SU-DHL-6 (cell line): ENCODE measurements around the gene FAM114A1.

Experiments used
- H2AFZ ChIP-seq: fragments of 200-600 bp; sonication (generic); 2 replicates; pipeline ENCODE4 v1.6.1; 2014; ENCODE audit warnings: low read depth, mild to moderate bottlenecking, moderate library complexity, mixed read lengths, antibody characterized with exemption, low read length; ENCODE audit not compliant: severe bottlenecking
- H3F3A ChIP-seq: fragments of 200-600 bp; shearing (Covaris generic); 2 replicates; pipeline ENCODE4 v1.6.0; 2016; ENCODE audit warnings: antibody characterized with exemption, mild to moderate bottlenecking; ENCODE audit not compliant: insufficient read depth
- H3K27ac ChIP-seq: fragments of 200-600 bp; sonication (generic); 2 replicates; pipeline ENCODE4 v1.5.1; 2016; ENCODE audit warnings: low read depth, mild to moderate bottlenecking, low read length, moderate library complexity, mixed read lengths
- H3K27me3 ChIP-seq: fragments of 200-600 bp; sonication (generic), shearing (Covaris generic); 2 replicates; pipeline ENCODE4 v1.6.0; 2014; ENCODE audit warnings: mild to moderate bottlenecking, low read length
- H3K36me3 ChIP-seq: fragments of 200-600 bp; sonication (generic); 2 replicates; pipeline ENCODE4 v1.6.1; 2014; ENCODE audit warnings: mild to moderate bottlenecking, low read length, mixed read lengths
- H3K4me2 ChIP-seq: fragments of 300-600, 200-600 bp; shearing (Covaris generic), sonication (generic); 2 replicates; pipeline ENCODE4 v1.6.0; 2014; ENCODE audit warnings: low read length, low read depth, mild to moderate bottlenecking; ENCODE audit not compliant: poor library complexity, severe bottlenecking
- H3K4me3 ChIP-seq: fragments of 200-600 bp; sonication (generic); 2 replicates; pipeline ENCODE4 v1.5.1; 2014; ENCODE audit warnings: antibody characterized with exemption, low read length, mild to moderate bottlenecking, mixed read lengths; ENCODE audit not compliant: insufficient read depth, poor library complexity, severe bottlenecking
- H3K79me2 ChIP-seq: fragments of 200-600 bp; sonication (generic); 2 replicates; pipeline ENCODE4 v1.6.1; 2014; ENCODE audit warnings: mild to moderate bottlenecking, low read length, moderate library complexity; ENCODE audit not compliant: insufficient read depth
- H3K9ac ChIP-seq: fragments of 200-600 bp; sonication (generic); 2 replicates; pipeline ENCODE4 v1.7.0; 2014; ENCODE audit warnings: mild to moderate bottlenecking, low read length
- H3K9me2 ChIP-seq: fragments of 200-600 bp; sonication (generic); replicated peaks from 2 replicates; pipeline ENCODE4 v1.6.1; 2014; ENCODE audit warnings: low read length; ENCODE audit not compliant: insufficient read depth
- H3K9me3 ChIP-seq: fragments of 200-600 bp; sonication (generic); 2 replicates; pipeline ENCODE4 v1.6.1; 2014; ENCODE audit warnings: low read length, mixed read lengths; ENCODE audit not compliant: insufficient read depth
- H4K20me1 ChIP-seq: fragments of 200-600 bp; sonication (generic); 2 replicates; pipeline ENCODE4 v1.6.1; 2014; ENCODE audit warnings: low read depth, mild to moderate bottlenecking, antibody characterized with exemption, low read length, moderate library complexity, mixed read lengths
- CTCF ChIP-seq: fragments of 200-600 bp; sonication (generic); IDR thresholded peaks from one replicate; pipeline ENCODE4 v1.5.1; 2017; ENCODE audit warnings: antibody characterized with exemption, mild to moderate bottlenecking, low read length, moderate library complexity; ENCODE audit not compliant: insufficient read depth, poor library complexity, severe bottlenecking
- EZH2phosphoT487 ChIP-seq: fragments of 200-600 bp; sonication (generic), shearing (Covaris generic); conservative IDR thresholded peaks from 2 replicates; pipeline ENCODE4 v1.6.1; 2018; ENCODE audit warnings: mild to moderate bottlenecking, antibody characterized with exemption, low read length, moderate library complexity, mixed read lengths

The FAM114A1 gene

DNA sequence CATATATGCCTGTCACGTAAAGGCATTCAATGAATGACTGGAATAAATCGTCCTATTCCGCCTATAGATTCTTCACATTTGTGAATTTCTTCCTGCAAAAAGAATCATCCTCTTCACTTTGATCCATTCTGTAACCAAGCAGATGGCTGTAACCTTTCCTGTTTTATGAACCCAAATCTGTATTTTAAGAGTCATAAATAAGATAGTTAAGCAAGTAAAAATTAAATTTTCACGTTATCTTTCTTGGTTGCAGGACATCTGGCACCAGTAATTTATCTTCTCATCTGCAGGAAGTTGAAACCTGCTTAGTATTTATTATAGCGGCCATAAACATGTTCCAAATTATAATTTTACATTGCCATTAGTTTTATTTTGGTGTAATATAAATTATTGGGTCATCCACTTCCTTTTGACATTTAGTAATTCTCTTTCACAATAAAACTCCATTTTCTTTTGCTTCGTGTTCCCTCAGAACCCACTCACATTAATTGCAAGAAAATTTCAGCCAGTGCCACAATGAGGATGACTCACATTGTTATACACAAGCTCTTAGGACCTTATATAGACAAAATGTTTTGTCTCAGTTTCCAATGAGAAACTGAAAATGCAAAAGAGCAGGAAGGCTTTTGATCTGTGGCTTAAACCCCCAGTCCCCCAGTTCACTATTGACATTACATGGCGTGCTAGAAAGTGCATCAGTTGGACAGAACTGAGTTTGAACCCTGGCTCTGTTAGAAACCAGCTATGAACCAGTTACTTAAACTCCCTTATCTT lies 113.5 kb downstream of the FAM114A1 start:
- Histone ChIP-seq H3K9me2 (no peaks in the 10 kb centered on the region), H3K27me3 (no peaks in the 10 kb centered on the region), H2AFZ (no peak overlapping the region), H4K20me1 (no peaks in the 10 kb centered on the region), H3F3A (no peaks in the 10 kb centered on the region), H3K79me2 (no peaks in the 10 kb centered on the region), H3K27ac (no peak overlapping the region), H3K4me3 (no peak overlapping the region), H3K9ac (no peak overlapping the region), H3K4me2 (no peak overlapping the region), H3K36me3 (peaks cover 43% of the 10 kb centered on the region), H3K9me3 (no peaks in the 10 kb centered on the region)
- TF ChIP-seq EZH2phosphoT487 (no peak), CTCF (no peak)

DNA sequence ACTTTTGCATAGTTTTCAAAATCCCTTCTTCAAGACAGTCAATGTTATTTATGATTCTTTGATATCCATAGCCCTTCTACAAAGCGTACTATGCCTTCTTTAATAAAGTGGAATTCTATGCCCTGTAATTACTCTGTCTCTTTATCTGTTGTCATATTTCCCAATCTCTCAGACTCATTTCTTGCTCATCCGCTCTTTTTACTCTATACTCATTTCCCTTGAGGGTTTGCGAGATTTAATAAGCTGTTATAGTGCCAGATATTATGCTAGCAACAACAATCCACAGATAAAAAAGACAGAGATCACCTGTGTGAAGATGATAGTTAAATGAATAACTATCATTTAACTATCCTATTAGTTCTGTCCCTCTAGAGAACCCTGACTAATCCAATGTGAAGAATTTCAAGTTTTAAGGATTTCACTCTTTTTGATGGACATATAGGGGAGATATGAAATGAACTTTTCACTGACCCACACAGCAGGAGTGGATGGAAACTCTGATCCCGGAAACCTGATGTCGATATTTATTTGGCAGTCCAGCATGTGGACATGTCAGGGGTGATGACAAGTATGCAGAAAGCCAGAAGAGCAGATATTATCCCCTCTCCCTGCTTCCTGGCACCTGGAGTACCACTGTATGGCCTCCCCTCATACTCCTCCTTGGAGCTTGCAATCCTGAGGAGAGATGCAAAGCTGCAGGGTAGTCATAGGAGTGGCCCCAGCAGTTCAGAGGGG lies 114.9 kb downstream of the FAM114A1 start:
- Histone ChIP-seq H2AFZ (no peak overlapping the region), H3K9me3 (no peaks in the 10 kb centered on the region), H3K79me2 (no peaks in the 10 kb centered on the region), H3K4me3 (no peak overlapping the region), H3K36me3 (peaks cover 47% of the 10 kb centered on the region), H4K20me1 (no peaks in the 10 kb centered on the region), H3K27ac (no peak overlapping the region), H3K9me2 (no peaks in the 10 kb centered on the region), H3K27me3 (no peaks in the 10 kb centered on the region), H3F3A (no peaks in the 10 kb centered on the region; the same call in 1 of the 2 replicates), H3K9ac (no peak overlapping the region), H3K4me2 (no peak overlapping the region)
- TF ChIP-seq EZH2phosphoT487, result no peak
- TF ChIP-seq CTCF, result no peak

- no peak overlapping the region for H3K4me3 ChIP-seq
- no peak overlapping the region for H3K4me2 ChIP-seq
- H2AFZ ChIP-seq, result no peak overlapping the region
- H3K9me3 ChIP-seq, result no peaks in the 10 kb centered on the region
- H3K9ac ChIP-seq, result no peak overlapping the region
- H3K36me3 ChIP-seq, result peaks cover 47% of the 10 kb centered on the region
- H3K9me2 ChIP-seq, result no peaks in the 10 kb centered on the region
- TF ChIP-seq CTCF (no peak), EZH2phosphoT487 (no peak)
- no peaks in the 10 kb centered on the region for H3K79me2 ChIP-seq
- H4K20me1 ChIP-seq, result no peaks in the 10 kb centered on the region
- no peak overlapping the region for H3K27ac ChIP-seq
- H3F3A ChIP-seq, result no peaks in the 10 kb centered on the region; the same call in 1 of the 2 replicates
- no peaks in the 10 kb centered on the region for H3K27me3 ChIP-seq
Measured at GRCh38 chr4:38983291-38983690, 115.7 kb downstream of the FAM114A1 start.
